MM.1S (cell line): ENCODE data around the gene USP12.
A peak's percentile ranks its signal among the peaks of the same experiment; 100 is the strongest.

Experiments used
- DNase-seq: peaks from one replicate; pipeline ENCODE4 v3.0.0-alpha.2; 2015
- H2AFZ ChIP-seq: fragments of 300-600 bp; sonication (generic); 2 replicates; pipeline ENCODE4 v1.6.0; 2016; ENCODE audit warnings: antibody characterized with exemption, low read length
- H3F3A ChIP-seq: fragments of 300-600 bp; sonication (generic); 2 replicates; pipeline ENCODE4 v1.6.1; 2016; ENCODE audit warnings: mild to moderate bottlenecking, antibody characterized with exemption, low read length, moderate library complexity, mixed read lengths; ENCODE audit not compliant: insufficient read depth
- H3K27ac ChIP-seq: fragments of 300-600 bp; sonication (generic); 2 replicates; pipeline ENCODE4 v1.5.1; 2016; ENCODE audit warnings: mild to moderate bottlenecking, low read length
- H3K27me3 ChIP-seq: fragments of 300-600 bp; sonication (generic); replicated peaks from 2 replicates; pipeline ENCODE4 v1.6.0; 2016; ENCODE audit warnings: low read length; ENCODE audit not compliant: insufficient read depth
- H3K36me3 ChIP-seq: fragments of 300-600 bp; sonication (generic); replicated peaks from 2 replicates; pipeline ENCODE4 v1.6.1; 2016; ENCODE audit warnings: mild to moderate bottlenecking, low read length, mixed read lengths; ENCODE audit not compliant: insufficient read depth
- H3K4me1 ChIP-seq: fragments of 300-600 bp; sonication (generic); 2 replicates; pipeline ENCODE4 v1.6.1; 2016; ENCODE audit warnings: low read length, mixed read lengths
- H3K4me2 ChIP-seq: fragments of 300-600 bp; sonication (generic); 2 replicates; pipeline ENCODE4 v1.6.0; 2016; ENCODE audit warnings: low read depth, low read length
- H3K4me3 ChIP-seq: fragments of 300-600 bp; sonication (generic); 2 replicates; pipeline ENCODE4 v1.5.1; 2016; ENCODE audit warnings: low read length, mixed read lengths
- H3K79me2 ChIP-seq: fragments of 300-600 bp; sonication (generic); 2 replicates; pipeline ENCODE4 v1.6.1; 2016; ENCODE audit warnings: mixed run types, low read length, mixed read lengths
- H3K9ac ChIP-seq: fragments of 300-600 bp; sonication (generic); 2 replicates; pipeline ENCODE4 v1.6.1; 2016; ENCODE audit warnings: low read length, mixed read lengths
- H3K9me2 ChIP-seq: fragments of 300-600 bp; sonication (generic); replicated peaks from 2 replicates; pipeline ENCODE4 v1.6.1; 2016; ENCODE audit warnings: mild to moderate bottlenecking, low read length, mixed read lengths; ENCODE audit not compliant: insufficient read depth
- H3K9me3 ChIP-seq: fragments of 300-600 bp; sonication (generic); replicated peaks from 2 replicates; pipeline ENCODE4 v1.6.1; 2016; ENCODE audit warnings: mild to moderate bottlenecking, low read length, mixed read lengths; ENCODE audit not compliant: insufficient read depth
- H4K20me1 ChIP-seq: fragments of 300-600 bp; sonication (generic); 2 replicates; pipeline ENCODE4 v1.6.1; 2016; ENCODE audit warnings: mild to moderate bottlenecking, low read length, moderate library complexity, mixed read lengths; ENCODE audit not compliant: insufficient read depth
- EZH2 ChIP-seq: fragments of 300-600 bp; sonication (generic); optimal IDR thresholded peaks from 2 replicates; pipeline ENCODE3; 2017; ENCODE audit warnings: low read depth, mild to moderate bottlenecking, antibody characterized with exemption, low read length, mixed read lengths
- EZH2phosphoT487 ChIP-seq: fragments of 300-600 bp; sonication (generic); IDR thresholded peaks from 2 replicates; pipeline ENCODE4 v1.6.1; 2018; ENCODE audit warnings: antibody characterized with exemption, low read length
- TF ChIP-seq, protein P1 (sequence below): fragments of 300-600 bp; sonication (generic); IDR thresholded peaks from 2 replicates; pipeline ENCODE4 v1.5.1; 2016; ENCODE audit warnings: antibody characterized with exemption, low read length, mixed read lengths

USP12 gene

DNA sequence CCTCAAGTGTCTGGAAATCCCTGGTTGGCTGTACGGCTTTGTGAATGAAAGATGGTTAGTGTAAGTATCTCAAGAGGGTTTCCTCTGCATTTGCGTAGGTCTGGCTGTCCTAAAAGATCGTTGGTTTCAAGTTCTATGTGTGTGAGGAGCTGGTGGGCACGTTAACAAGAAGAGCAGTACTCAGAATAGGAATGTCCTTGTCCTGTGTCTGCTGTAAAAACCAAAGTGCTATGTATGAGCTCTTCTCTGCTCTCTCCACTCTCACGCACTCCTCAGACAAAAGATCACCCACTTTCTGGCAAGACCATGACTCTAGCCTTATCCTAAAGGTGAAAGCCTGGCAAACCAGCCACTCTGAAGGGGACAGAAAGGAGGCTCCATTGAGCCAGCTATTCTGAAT, 39.1 kb downstream of the USP12 start:
- Histone ChIP-seq H3K9ac (no peak overlapping the region), H3K9me2 (no peaks in the 10 kb centered on the region), H2AFZ (no peak overlapping the region), H3K27ac (no peak overlapping the region), H3K4me3 (no peak overlapping the region), H3K79me2 (peaks cover 25% of the 10 kb centered on the region), H3K4me2 (no peak overlapping the region), H3F3A (peaks cover 5% of the 10 kb centered on the region), H3K36me3 (no peaks in the 10 kb centered on the region), H3K9me3 (no peaks in the 10 kb centered on the region), H3K27me3 (no peaks in the 10 kb centered on the region), H3K4me1 (peaks cover 17% of the 10 kb centered on the region), H4K20me1 (no peaks in the 10 kb centered on the region)
- TF ChIP-seq EZH2 (no peak), EZH2phosphoT487 (no peak)
- TF ChIP-seq, protein P1, sequence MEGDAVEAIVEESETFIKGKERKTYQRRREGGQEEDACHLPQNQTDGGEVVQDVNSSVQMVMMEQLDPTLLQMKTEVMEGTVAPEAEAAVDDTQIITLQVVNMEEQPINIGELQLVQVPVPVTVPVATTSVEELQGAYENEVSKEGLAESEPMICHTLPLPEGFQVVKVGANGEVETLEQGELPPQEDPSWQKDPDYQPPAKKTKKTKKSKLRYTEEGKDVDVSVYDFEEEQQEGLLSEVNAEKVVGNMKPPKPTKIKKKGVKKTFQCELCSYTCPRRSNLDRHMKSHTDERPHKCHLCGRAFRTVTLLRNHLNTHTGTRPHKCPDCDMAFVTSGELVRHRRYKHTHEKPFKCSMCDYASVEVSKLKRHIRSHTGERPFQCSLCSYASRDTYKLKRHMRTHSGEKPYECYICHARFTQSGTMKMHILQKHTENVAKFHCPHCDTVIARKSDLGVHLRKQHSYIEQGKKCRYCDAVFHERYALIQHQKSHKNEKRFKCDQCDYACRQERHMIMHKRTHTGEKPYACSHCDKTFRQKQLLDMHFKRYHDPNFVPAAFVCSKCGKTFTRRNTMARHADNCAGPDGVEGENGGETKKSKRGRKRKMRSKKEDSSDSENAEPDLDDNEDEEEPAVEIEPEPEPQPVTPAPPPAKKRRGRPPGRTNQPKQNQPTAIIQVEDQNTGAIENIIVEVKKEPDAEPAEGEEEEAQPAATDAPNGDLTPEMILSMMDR, result no peak
- DNase-seq, result no peak

DNA sequence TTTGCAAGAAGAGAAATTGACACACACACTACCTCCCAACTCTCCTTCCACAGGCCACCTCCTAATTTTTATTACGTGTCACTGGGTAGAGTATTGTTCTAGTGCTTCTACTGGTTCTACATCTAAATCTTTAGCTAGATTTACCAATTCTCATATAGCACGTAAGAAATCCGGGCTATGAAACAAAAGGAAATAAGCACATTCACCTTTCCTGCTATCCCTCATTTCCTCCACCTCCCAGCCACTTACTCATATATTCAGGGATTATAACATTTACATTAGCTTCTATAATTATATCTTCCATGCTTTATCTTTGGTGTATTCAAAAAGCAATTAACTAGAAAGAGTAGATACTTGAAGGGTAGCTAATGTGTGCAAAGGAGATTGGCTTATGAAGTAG, 39.7 kb downstream of the USP12 start:
- peaks cover 5% of the 10 kb centered on the region for H3F3A ChIP-seq
- H3K9me3 ChIP-seq, result no peaks in the 10 kb centered on the region
- H3K4me1 ChIP-seq, result peaks cover 17% of the 10 kb centered on the region
- H4K20me1 ChIP-seq, result no peaks in the 10 kb centered on the region
- H3K4me3 ChIP-seq, result no peak overlapping the region
- no peaks in the 10 kb centered on the region for H3K9me2 ChIP-seq
- DNase-seq, result no peak
- H3K27me3 ChIP-seq, result no peaks in the 10 kb centered on the region
- peak overlapping the region; percentile 21; the same call in 1 of the 2 replicates for H3K4me2 ChIP-seq
- H3K9ac ChIP-seq, result no peak overlapping the region
- no peaks in the 10 kb centered on the region for H3K36me3 ChIP-seq
- no peak for TF ChIP-seq EZH2
- TF ChIP-seq EZH2phosphoT487, result no peak
- TF ChIP-seq, protein P1, result no peak
- no peak overlapping the region for H2AFZ ChIP-seq
- H3K27ac ChIP-seq, result peak overlapping the region; percentile 32; the same call in 1 of the 2 replicates
- peaks cover 28% of the 10 kb centered on the region for H3K79me2 ChIP-seq

DNA sequence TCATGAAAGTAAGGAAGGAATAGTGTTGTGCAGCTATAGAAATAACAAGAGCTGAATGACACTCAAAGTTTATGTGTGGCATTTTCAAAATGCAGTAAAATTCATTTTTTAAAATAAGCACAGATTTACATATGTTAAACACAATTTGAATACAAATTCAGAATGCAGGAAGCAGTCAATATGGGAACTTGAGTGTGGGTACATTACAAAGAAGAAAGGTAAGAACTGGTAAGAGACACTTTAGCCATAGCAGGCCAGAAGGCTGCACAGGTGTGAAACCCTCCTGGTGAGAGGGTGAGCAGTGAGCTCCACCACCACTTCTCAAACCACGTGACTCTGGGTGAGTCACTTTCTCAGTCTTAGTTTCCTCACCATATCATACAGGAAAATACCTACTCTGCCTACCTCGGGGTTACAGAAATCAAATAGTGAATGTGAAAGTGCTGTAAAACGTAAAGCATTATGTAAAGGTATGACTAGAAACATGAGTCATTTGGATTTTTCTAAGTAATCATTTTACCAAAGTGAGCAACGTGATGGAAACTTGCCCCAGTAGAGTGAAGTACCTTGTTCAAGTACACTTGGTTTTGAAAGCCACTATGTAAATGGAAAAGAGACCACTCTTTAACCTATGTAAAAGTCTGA, 40.5 kb downstream of the USP12 start:
- DNase-seq, result peak; percentile 89
- no peaks in the 10 kb centered on the region for H3K27me3 ChIP-seq
- peaks cover 28% of the 10 kb centered on the region for H3K79me2 ChIP-seq
- no peaks in the 10 kb centered on the region for H3K9me2 ChIP-seq
- H3K4me2 ChIP-seq, result peak overlapping the region; percentile 21; the same call in 1 of the 2 replicates
- H4K20me1 ChIP-seq, result no peaks in the 10 kb centered on the region
- no peak overlapping the region for H2AFZ ChIP-seq
- no peaks in the 10 kb centered on the region for H3K36me3 ChIP-seq
- no peak overlapping the region for H3K9ac ChIP-seq
- H3F3A ChIP-seq, result peaks cover 5% of the 10 kb centered on the region
- H3K4me3 ChIP-seq, result no peak overlapping the region
- TF ChIP-seq, protein P1, result no peak
- TF ChIP-seq EZH2 (no peak), EZH2phosphoT487 (no peak)
- no peaks in the 10 kb centered on the region for H3K9me3 ChIP-seq
- peak overlapping the region; percentile 32; the same call in 1 of the 2 replicates for H3K27ac ChIP-seq
- peaks cover 17% of the 10 kb centered on the region for H3K4me1 ChIP-seq
